ENCODE data around the gene ABTB1. TPM values are rescaled to one million over a fixed set of nuclear protein-coding genes. Genes with fewer than 3 reads are reported as not detected.

Gene ABTB1
- total and polyA plus RNA-seq, 2 donors (not counting 1 experiment from before 2014, with no cell fraction given) = 141 to 259 TPM

- CTCF ChIA-PET = no interaction called here
- no peaks in the 10 kb centered on the region for H3K36me3 ChIP-seq (replicated peaks in 1 of 2; ENCODE audit: control extremely low read depth in 1 of 2, control insufficient read depth in 1 of 2, extremely low read depth in 1 of 2, insufficient read depth in 2 of 2, low read length in 1 of 2)
- H3K4me1 ChIP-seq (ENCODE audit: control insufficient read depth in 2 of 2, insufficient read depth in 2 of 2, low read length in 2 of 2) = no peaks in the 10 kb centered on the region
These were observed 39.7 kb downstream of the ABTB1 start for GRCh38 chr3:127712461-127712860.

More at GRCh38 chr3:127712461-127712860, 39.7 kb downstream of the ABTB1 start:
- no peak overlapping the region for H3K4me3 ChIP-seq (ENCODE audit: control extremely low read depth in 1 of 5, extremely low read depth in 1 of 5, insufficient read depth in 1 of 5, low read depth in 2 of 5, low read length in 4 of 5)
- TF ChIP-seq CTCF (IDR thresholded peaks at IDR 0.05) (no peak), EZH2 (IDR thresholded peaks at IDR 0.05; ENCODE audit: borderline replicate concordance, insufficient read depth, low read depth, low read length, poor library complexity, severe bottlenecking) (no peak)
- no peaks in the 10 kb centered on the region for H4K20me1 ChIP-seq (ENCODE audit: control insufficient read depth, insufficient read depth, low read length, poor library complexity, severe bottlenecking)
- H3K27me3 Mint-ChIP-seq = no peaks in the 10 kb centered on the region
- intact Hi-C loops (cut with micrococcal nuclease) = no loop called here
- H2AFZ ChIP-seq (ENCODE audit: insufficient read depth, low read depth, low read length, poor library complexity, severe bottlenecking) = no peak overlapping the region
- no peak overlapping the region for H3K4me2 ChIP-seq (replicated peaks; ENCODE audit: low read depth, low read length, poor library complexity, severe bottlenecking)
- no peaks in the 10 kb centered on the region for H3K4me1 Mint-ChIP-seq
- no peaks in the 10 kb centered on the region for H3K79me2 ChIP-seq (ENCODE audit: control insufficient read depth, insufficient read depth, low read length)
- ATAC-seq (ENCODE audit: low read depth) = no peak
- H3K9me3 ChIP-seq (ENCODE audit: control extremely low read depth in 1 of 3, control insufficient read depth in 2 of 3, insufficient read depth in 1 of 3, low read length in 2 of 3) = no peaks in the 10 kb centered on the region
- no peak overlapping the region for H3K4me3 Mint-ChIP-seq
- H3K27me3 ChIP-seq (replicated peaks in 1 of 4; ENCODE audit: control extremely low read depth in 1 of 4, control insufficient read depth in 3 of 4, insufficient read depth in 4 of 4, low read length in 3 of 4) = no peaks in the 10 kb centered on the region
- H3K9me3 Mint-ChIP-seq (ENCODE audit: insufficient read depth) = no peaks in the 10 kb centered on the region
- H3K9ac ChIP-seq (ENCODE audit: low read length) = no peak overlapping the region
- H3K27ac ChIP-seq (ENCODE audit: low read length in 2 of 2) = no peak overlapping the region
- POLR2A ChIA-PET = no interaction called here
- no peak for DNase-seq
- 87% methylated on average over 9 of the region's 9 CpGs for WGBS (ENCODE audit: insufficient coverage)
- H3K27ac Mint-ChIP-seq = no peak overlapping the region
